ENCODE measurements around the gene TMTC4.

TMTC4 gene

DNA sequence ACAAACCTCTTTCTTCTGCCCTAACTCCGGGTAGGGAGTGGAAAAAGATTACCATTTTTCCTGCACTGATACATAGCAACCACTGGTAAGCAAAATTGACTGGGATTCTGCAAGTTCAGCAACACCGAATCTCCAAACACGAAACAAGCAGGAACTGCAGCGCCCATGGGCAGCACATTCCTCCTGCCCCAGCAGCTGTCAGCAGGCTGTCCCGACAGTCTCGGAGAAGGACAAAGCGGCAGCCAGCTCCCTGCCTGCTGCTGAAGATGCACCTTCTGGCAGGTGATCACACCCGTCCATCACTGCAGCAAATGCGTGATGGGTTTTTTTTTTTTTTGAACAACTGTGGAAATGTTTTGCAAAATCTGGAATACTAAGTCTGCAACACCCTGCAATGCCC is 6.7 kb downstream of the TMTC4 start:
- DNase-seq (ENCODE audit: low read depth): no peak

GRCh38 chr13:100666124-100666523 is 8.5 kb downstream of the TMTC4 start:
- DNase-seq (ENCODE audit: low read depth): no peak

- no peak for DNase-seq (ENCODE audit: low read depth)
Measured at GRCh38 chr13:100665403-100665802, 9.2 kb downstream of the TMTC4 start.

DNA sequence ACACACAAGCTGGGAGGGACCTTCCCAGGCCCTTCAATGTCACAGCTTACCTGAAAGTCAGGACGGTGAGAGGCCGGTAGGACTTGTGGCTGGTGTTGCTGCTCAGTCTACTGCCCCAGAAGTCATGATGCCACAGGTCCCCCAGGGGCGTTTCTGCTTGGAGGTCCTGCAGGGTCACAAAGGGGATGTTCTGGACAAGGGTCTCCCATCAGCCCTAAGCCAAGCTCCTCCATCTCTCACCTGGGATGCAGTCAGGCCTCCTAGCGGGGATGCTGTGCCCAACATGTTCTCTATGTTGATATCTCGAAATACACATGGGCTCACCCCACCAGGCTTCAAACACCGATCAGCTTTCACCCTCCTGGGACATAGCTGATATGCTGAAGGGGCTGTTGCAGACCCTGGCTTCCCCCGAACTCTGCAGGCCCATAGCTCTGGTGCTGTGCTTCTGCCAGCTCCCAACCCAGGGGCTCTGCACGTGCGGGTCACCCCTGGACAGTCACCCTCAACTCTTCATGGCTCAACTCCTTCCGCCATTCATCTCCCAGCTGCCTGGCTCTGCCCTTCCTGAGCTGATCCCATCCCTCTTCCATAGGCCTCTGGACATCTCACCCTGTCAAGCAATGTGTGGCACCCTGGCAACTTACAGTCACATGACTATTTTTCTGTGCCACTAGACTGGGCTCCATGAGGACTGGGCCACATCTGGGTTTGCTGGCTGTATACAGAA is 10.3 kb downstream of the TMTC4 start:
- no peak for DNase-seq (ENCODE audit: low read depth)

- no peak for DNase-seq (ENCODE audit: low read depth)
Measured at GRCh38 chr13:100662468-100663211, 12.0 kb downstream of the TMTC4 start.

GRCh38 chr13:100660761-100661160 is 13.8 kb downstream of the TMTC4 start:
- no peak for DNase-seq (ENCODE audit: low read depth)

GRCh38 chr13:100659578-100659977 is 15.0 kb downstream of the TMTC4 start:
- no peak for DNase-seq (ENCODE audit: low read depth)

DNA sequence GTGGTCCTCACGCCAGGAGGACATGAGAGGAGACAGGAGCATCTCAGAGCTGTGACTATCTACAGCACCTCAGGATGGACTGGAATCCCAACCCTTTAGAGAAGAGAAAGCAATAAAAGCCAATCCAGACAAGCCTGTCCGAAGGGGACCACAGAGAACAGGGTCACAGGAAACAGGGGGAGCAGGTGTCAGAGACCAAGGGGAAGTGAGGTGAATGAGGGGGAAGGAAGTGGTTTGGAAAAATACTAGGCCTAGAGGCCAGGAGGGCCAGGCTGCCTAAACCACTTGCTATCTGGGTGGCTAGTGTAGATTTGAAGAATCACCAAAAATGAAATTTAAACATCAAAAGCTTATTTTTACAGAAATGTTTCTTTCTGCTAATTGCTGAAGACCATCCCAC is 16.2 kb downstream of the TMTC4 start:
- DNase-seq (ENCODE audit: low read depth): peak; percentile 5

- no peak for DNase-seq (ENCODE audit: low read depth)
Measured at GRCh38 chr13:100657881-100658315, 16.7 kb downstream of the TMTC4 start.

DNA sequence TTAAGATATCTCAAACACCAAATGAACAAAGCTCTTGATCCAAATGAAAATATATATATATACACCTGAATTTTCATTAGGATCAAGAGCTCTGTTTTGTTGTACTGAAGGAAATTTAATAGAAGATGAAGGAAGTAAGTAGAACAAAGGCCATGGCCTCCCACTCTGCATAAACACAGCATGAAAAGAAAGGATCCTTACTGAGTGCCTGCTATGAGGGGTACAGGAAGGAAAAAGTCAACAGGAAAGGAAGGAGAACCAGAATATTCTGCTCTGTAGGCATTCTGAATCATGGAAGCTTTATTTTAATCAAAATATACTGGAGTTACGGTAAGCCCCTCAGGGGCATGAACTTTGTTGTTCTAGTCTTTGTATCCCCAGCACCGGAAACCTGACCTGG is 22.1 kb downstream of the TMTC4 start:
- no peak for DNase-seq (ENCODE audit: low read depth)

DNA sequence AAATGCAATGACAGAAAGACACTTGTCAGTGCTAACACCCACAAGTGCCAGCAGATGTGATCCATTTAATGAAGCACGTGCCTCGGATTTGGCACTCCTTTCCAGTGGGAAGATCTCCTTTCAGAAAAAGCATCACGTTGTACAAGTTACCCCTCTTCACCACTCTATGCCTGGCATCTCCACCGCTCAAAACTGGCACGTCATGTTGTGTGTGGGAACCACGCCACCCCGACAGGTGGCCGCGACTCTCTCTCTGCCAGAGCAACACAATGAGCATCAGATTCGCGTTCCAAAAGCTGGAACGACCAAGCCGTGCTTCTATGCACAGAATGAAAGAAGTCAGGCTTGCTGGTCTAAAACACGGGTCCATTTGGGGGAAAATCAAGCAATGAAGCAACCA is 24.3 kb downstream of the TMTC4 start:
- DNase-seq (ENCODE audit: low read depth): no peak

- no peak for DNase-seq (ENCODE audit: low read depth)
Measured at GRCh38 chr13:100648354-100648753, 26.2 kb downstream of the TMTC4 start.

DNA sequence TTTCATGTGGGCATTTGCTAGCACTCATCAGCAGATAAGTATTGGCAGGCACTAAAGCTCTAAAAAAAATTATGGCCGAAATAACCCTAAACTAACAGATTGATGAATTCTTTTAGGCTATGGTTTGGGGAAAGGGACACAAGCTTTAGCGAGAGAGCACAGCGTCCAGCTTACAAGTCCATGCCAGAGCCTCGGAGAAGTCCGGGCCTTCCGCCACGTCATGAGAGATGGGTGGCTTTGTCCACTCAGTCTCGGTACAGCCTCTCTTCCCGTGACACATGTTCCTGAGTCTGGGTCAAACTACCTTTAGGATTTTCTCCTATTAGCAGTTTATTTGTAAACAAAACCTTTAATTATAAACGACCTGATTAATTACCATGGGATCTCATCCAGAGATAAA is 27.7 kb downstream of the TMTC4 start:
- DNase-seq (ENCODE audit: low read depth): no peak

DNA sequence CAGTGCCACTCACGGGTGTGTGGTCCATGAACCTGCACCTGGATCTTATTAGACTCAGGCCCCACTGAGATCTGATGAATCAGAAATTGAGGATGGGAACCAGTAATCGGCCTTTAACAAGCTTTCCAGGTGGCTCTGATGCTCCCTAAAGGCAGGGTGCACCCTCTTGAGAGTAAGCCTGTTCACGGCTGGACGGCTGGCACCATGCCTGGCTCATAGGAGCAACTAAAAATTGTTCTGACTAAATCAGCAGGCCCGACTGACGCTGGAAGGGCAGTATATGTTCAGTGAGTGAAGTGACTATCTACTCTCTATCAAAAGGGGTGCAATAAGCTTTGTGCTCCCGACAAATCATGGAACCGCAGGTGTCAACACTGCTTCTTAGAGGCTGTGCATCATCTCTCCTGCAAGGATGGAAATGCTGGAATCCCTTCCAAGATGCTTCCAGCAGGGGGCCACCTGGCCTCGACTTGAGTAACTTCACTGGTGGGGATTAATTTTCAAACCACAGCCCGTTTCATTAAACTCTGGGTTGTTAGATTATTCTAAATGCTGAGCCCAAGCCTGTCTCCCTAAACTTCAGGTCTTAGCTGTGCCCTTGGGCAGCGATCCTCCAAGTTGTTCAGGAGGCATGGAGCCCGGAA is 28.4 kb downstream of the TMTC4 start:
- DNase-seq (ENCODE audit: low read depth): no peak

DNA sequence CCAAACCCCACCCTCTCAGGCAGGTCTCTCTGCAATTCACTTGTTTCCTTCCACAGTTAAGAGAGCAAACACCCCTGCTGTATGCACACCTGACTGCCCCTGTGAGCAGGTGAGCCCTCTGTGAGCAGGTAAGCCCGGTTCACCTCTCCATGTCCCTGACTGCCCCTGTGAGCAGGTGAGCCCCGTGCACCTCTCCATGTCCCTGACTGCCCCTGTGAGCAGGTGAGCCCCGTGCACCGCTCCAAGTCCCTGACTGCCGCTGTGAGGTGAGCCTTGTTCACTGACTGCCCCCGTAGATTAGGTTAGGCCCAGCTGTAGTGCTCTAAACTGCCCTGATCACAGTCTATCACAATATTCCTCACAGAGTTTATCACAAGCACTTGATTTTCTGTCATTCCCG is 29.2 kb downstream of the TMTC4 start:
- DNase-seq (ENCODE audit: low read depth): no peak

- no peak for DNase-seq (ENCODE audit: low read depth)
Measured at GRCh38 chr13:100644371-100644770, 30.2 kb downstream of the TMTC4 start.

DNA sequence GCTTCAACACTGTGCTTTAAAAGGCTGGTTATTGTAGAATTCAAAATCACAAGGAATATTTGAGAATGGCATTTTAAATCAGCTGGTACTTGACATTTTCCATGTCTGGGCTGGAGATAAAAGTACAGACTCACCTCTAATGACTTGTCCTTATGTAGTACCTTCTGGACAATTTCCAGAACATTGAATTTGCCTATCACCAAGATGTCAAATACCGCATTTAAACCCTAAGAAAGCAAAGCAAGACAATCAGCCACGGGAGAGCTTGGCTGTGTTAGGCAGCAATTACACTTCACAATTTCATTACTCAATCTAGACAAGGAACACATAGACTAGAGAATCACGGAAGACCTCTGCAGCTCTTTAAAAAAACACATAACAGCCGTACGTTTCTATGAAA is 36.8 kb downstream of the TMTC4 start:
- DNase-seq (ENCODE audit: low read depth): no peak

DNA sequence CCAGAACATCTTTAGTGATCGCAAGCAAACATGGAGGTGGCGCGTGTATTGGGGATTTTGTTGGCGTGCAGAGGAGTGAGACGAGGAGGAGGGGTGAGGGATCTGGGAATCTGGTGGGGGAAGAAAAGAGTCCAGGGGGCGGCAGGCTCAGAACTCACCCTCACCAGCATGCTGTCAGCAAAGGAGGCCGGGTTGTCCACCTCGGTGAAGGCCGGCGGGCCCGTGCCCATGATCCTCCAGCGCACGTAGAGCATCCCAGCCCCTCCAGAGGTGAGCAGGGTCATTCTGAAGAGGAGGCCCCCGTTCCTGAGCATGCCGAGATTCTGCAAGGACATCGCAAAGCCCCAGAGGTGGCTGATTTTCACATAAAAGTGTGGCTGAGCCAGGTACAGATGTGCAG is 37.2 kb downstream of the TMTC4 start:
- DNase-seq (ENCODE audit: low read depth): no peak

GRCh38 chr13:100636441-100636840 is 38.2 kb downstream of the TMTC4 start:
- DNase-seq (ENCODE audit: low read depth): no peak

DNA sequence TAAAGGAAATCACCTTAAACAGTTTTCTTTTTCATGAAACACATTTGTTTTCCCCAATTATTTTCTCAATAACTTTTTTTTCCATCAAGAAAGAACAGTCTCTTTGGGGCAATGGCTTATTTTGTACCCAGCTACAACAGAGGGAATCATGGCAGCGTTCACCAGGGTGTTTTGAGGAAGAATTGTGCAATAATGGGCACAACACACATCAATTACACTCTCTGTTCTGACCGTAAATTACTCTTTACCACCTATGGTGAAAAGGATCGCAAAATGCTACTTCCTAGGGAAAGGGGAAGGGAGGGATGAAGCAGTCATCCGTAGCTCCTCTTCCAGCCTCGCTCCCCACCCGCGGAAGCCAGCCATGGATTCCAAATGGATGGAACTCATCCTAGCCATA is 38.6 kb downstream of the TMTC4 start:
- no peak for DNase-seq (ENCODE audit: low read depth)

- DNase-seq (ENCODE audit: low read depth): no peak
Measured at GRCh38 chr13:100634696-100635095, 39.9 kb downstream of the TMTC4 start.

GRCh38 chr13:100633461-100633860 is 41.1 kb downstream of the TMTC4 start:
- DNase-seq (ENCODE audit: low read depth): no peak

DNA sequence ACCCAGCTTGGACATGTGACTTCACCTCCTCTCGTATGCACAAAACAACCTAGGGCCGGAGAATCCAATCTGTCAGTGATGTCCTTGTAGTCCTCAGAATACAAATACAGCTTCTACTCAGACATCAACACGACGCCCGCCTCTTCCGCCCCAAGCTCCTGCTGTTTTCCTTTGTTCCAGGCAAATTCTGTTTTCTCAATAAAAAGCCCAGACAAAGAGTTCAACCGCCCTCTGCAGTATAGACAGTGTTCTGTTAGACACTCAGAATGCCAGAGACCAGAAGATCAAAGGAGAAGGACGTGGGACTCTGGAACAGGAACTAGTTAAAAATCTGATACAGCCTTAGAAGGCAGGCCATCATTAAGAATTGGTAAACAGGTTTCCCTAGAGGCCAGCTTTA is 44.0 kb downstream of the TMTC4 start:
- DNase-seq (ENCODE audit: low read depth): no peak
